Measurements from ENCODE around the gene RBM10. TPM values are rescaled to one million over a fixed set of nuclear protein-coding genes. Genes with fewer than 3 reads are reported as not detected.
A peak's percentile ranks its signal among the peaks of the same experiment; 100 is the strongest.

Gene RBM10
- total RNA-seq, 1 donor from 2014 or later, result 35.9 TPM

DNA sequence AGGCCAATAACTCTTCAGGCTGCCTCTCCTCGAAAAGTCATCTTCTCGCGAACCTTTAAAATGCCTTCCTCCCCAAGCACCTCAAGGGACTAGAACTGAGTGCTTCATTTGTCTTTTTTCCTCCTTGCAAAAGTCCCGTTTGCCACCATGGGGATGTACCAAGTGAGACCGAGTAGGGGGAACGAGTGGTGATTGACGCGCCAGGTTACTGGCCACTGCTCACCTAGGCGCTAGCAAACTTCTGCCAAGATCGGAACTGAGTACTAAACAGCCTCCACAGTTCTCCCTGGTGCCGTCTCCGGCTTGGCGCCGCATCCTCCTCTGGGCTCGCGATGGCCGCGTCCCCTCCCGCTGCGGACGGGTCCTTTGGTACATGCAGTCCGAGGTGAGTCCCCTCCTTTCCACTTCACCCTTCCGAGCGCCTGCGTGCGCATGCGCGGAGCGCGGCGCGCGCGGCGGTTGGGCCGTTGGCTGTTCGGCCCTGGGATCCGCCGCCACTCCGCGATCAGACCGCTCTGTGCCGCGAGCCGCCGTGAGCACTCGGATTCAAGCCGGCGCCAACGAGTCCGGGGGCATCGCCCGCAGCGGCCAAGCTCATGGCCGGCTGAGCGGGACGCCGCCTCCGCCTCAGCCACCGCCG, 73.4 kb downstream of the RBM10 start, which contains the start of gene CDK16:
Gene CDK16 (plus strand): TSS at position 402 of the 640 bp plus-strand sequence. CDS start 4,877 bp downstream, outside the sequence.
- Histone ChIP-seq H3K4me3 (ENCODE audit: insufficient read depth, low read depth, low read length) (peak within 1 kb of the TSS; percentile 75), H3K27ac (ENCODE audit: low read depth, low read length) (peak within 1 kb of the TSS; percentile 99), H3K9me3 (ENCODE audit: insufficient read depth, low read depth, low read length) (no peaks in the 10 kb centered on the region), H4K20me1 (ENCODE audit: insufficient read depth, low read length) (peaks cover 61% of the 10 kb centered on the region), H2AFZ (ENCODE audit: low read depth, low read length) (peak within 1 kb of the TSS; percentile 78), H3K9ac (ENCODE audit: low read length) (peak within 1 kb of the TSS; percentile 99), H3K27me3 (ENCODE audit: insufficient read depth, low read length) (no peaks in the 10 kb centered on the region), H3K36me3 (ENCODE audit: insufficient read depth, low read length) (peaks cover 9% of the 10 kb centered on the region), H3K4me2 (ENCODE audit: low read length) (peak within 1 kb of the TSS; percentile 90), H3K4me1 (ENCODE audit: insufficient read depth, low read length) (peaks cover 22% of the 10 kb centered on the region), H3K79me2 (ENCODE audit: insufficient read depth, low read length) (peaks cover 48% of the 10 kb centered on the region)
- H3K27me3 Mint-ChIP-seq (ENCODE audit: low read depth, unreplicated experiment), result no peaks in the 10 kb centered on the region
- FAIRE-seq (peak; percentile 43), DNase-seq (ENCODE audit: low read depth) (peak; percentile 73)
- peaks cover 16% of the 10 kb centered on the region for H3K36me3 Mint-ChIP-seq (ENCODE audit: low read depth, unreplicated experiment)
- TF ChIP-seq CTCF (IDR thresholded peaks at IDR 0.05; ENCODE audit: insufficient read depth, low read depth, low read length) (no peak), EZH2 (IDR thresholded peaks at IDR 0.05; ENCODE audit: insufficient read depth, low read length) (no peak)
- peaks cover 29% of the 10 kb centered on the region for H3K4me1 Mint-ChIP-seq (ENCODE audit: low read depth, unreplicated experiment)
- peak within 1 kb of the TSS; percentile 94 for H3K4me3 Mint-ChIP-seq (ENCODE audit: unreplicated experiment)
- H3K9me3 Mint-ChIP-seq (ENCODE audit: unreplicated experiment), result peaks cover 3% of the 10 kb centered on the region
- H3K27ac Mint-ChIP-seq (ENCODE audit: unreplicated experiment), result peak within 1 kb of the TSS; percentile 96

GRCh38 chrX:47218920-47219815, 74.1 kb downstream of the RBM10 start:
- Histone ChIP-seq H3K79me2 (ENCODE audit: insufficient read depth, low read length) (peaks cover 48% of the 10 kb centered on the region), H4K20me1 (ENCODE audit: insufficient read depth, low read length) (peaks cover 58% of the 10 kb centered on the region)

More at GRCh38 chrX:47218920-47219815, 74.1 kb downstream of the RBM10 start:
- Mint-ChIP-seq H3K27ac (ENCODE audit: unreplicated experiment) (peak overlapping the region; percentile 93), H3K9me3 (ENCODE audit: unreplicated experiment) (peaks cover 3% of the 10 kb centered on the region), H3K27me3 (ENCODE audit: low read depth, unreplicated experiment) (no peaks in the 10 kb centered on the region), H3K4me3 (ENCODE audit: unreplicated experiment) (peak overlapping the region; percentile 94), H3K36me3 (ENCODE audit: low read depth, unreplicated experiment) (peaks cover 13% of the 10 kb centered on the region), H3K4me1 (ENCODE audit: low read depth, unreplicated experiment) (peaks cover 29% of the 10 kb centered on the region)
- TF ChIP-seq CTCF (IDR thresholded peaks at IDR 0.05; ENCODE audit: insufficient read depth, low read depth, low read length) (no peak), EZH2 (IDR thresholded peaks at IDR 0.05; ENCODE audit: insufficient read depth, low read length) (no peak)
- FAIRE-seq (peak; percentile 43), DNase-seq (ENCODE audit: low read depth) (no peak)
- Histone ChIP-seq H3K4me2 (ENCODE audit: low read length) (peak overlapping the region; percentile 90), H3K4me3 (ENCODE audit: insufficient read depth, low read depth, low read length) (peak overlapping the region; percentile 75), H2AFZ (ENCODE audit: low read depth, low read length) (no peak overlapping the region), H3K4me1 (ENCODE audit: insufficient read depth, low read length) (peaks cover 22% of the 10 kb centered on the region), H3K9me3 (ENCODE audit: insufficient read depth, low read depth, low read length) (no peaks in the 10 kb centered on the region), H3K36me3 (ENCODE audit: insufficient read depth, low read length) (peaks cover 9% of the 10 kb centered on the region), H3K27ac (ENCODE audit: low read depth, low read length) (peak overlapping the region; percentile 99), H3K9ac (ENCODE audit: low read length) (peak overlapping the region; percentile 99), H3K27me3 (ENCODE audit: insufficient read depth, low read length) (no peaks in the 10 kb centered on the region)

Measured in astrocyte (in vitro differentiated cells and primary cell).